Testis (tissue), 2 donors: ENCODE measurements around the gene CD226.

Experiments
- POLR2A ChIP-seq: fragments of 450-650 bp; IDR thresholded peaks from one replicate; pipeline ENCODE4 v1.6.1; 2017; ENCODE audit warnings: antibody characterized with exemption, mild to moderate bottlenecking, moderate library complexity
- TF ChIP-seq, protein P1 (sequence below), 3 experiments: fragments of 450-650 bp in 2 of 3; fragments of 200-600 bp in 1 of 3; sonication (generic) in 1 of 3; IDR thresholded peaks; one replicate each; pipeline ENCODE4 v1.5.1; 2016 to 2019; ENCODE audit warnings: antibody characterized with exemption in 3 of 3, mild to moderate bottlenecking in 2 of 3, moderate library complexity in 1 of 3

DNA sequence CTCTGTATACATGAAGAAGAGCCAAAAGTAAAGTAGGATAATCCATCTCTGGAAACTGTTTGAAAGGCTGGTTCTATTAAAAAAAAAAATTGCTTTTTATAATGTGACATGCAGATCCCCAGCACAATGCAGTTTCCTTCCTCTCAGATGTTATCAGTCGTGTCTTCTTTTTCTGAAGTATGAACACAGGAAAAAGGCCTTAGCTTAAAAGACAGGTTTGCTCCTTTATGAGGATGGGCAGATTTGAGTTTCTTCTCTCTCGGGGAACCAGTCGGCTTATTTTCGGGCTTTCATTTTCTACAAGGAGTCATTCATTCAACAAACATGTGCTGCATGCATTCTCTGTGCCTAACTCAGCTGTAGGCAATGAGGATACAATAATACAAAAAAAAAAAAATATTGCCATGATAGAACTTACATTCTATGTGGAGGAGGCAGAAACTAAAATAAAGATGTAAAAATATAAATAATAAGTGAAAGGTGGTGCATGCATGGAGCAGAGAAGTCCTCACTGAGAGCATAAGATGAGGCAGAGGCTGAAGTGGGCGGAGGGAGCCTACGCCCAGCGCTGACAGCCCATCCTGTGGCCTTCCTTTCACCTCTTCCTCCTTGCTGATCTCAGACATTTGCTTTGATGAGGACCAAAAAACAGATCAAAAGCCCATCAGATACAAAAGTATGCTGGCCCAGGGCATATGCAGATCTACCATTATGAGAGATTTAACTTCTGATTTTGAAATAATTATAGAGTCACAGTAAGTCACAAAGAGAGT, at the start of gene CD226:
- TF ChIP-seq, protein P1, sequence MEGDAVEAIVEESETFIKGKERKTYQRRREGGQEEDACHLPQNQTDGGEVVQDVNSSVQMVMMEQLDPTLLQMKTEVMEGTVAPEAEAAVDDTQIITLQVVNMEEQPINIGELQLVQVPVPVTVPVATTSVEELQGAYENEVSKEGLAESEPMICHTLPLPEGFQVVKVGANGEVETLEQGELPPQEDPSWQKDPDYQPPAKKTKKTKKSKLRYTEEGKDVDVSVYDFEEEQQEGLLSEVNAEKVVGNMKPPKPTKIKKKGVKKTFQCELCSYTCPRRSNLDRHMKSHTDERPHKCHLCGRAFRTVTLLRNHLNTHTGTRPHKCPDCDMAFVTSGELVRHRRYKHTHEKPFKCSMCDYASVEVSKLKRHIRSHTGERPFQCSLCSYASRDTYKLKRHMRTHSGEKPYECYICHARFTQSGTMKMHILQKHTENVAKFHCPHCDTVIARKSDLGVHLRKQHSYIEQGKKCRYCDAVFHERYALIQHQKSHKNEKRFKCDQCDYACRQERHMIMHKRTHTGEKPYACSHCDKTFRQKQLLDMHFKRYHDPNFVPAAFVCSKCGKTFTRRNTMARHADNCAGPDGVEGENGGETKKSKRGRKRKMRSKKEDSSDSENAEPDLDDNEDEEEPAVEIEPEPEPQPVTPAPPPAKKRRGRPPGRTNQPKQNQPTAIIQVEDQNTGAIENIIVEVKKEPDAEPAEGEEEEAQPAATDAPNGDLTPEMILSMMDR (IDR thresholded peaks at IDR 0.05) = no peak
- no peak for TF ChIP-seq POLR2A
